ENCODE results near the gene EXD3. TPM values are rescaled to one million over a fixed set of nuclear protein-coding genes. Genes with fewer than 3 reads are reported as not detected.

Gene EXD3
- total RNA-seq, 1 experiment from 2014 or later: 15.3 TPM

DNA sequence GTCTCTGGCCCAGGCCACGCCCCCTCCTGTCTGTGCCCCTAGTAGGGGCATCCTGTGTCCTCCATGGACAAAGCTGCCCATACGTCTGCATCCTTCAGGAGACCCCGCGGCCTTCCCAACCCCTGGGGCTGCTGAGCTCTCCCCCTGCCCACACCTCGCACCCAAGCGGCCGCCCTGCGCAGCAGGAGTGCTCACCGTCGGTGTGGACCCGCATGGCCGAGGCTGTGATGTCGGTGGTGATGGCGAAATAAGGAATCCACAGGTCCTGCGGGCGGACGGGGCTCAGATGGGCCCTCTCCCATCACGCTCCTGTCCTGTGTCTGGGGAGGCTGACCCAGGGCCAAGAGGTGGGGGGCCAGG, 40.9 kb upstream of the EXD3 start:
- Mint-ChIP-seq H3K9me3 (no peaks in the 10 kb centered on the region), H3K36me3 (ENCODE audit: insufficient read depth in 1 of 3, low read depth in 3 of 3) (no peaks in the 10 kb centered on the region), H3K27me3 (ENCODE audit: low read depth) (peaks cover 34% of the 10 kb centered on the region), H3K4me1 (peaks cover 0 to 2% of the 10 kb centered on the region in 2 experiments; a peak in 1 of 4 replicates), H3K27ac (no peak overlapping the region), H3K4me3 (no peak overlapping the region)
- H2AK5ac ChIP-seq (ENCODE audit: insufficient read length, low read length): no peak overlapping the region
- WGBS (ENCODE audit: extremely low coverage, insufficient read length, low lambda C conversion rate): no CpG with 5 or more reads among the region's 18 CpGs
- H3K9me3 ChIP-seq (ENCODE audit: control insufficient read depth, low read depth, low read length): no peaks in the 10 kb centered on the region
- H3K4me1 ChIP-seq (ENCODE audit: insufficient read depth, low read length): no peaks in the 10 kb centered on the region
- no peak overlapping the region for H2BK120ac ChIP-seq (ENCODE audit: low read depth, low read length, poor library complexity, severe bottlenecking)
- H4K20me1 ChIP-seq (ENCODE audit: control insufficient read depth, insufficient read depth, insufficient read length): no peaks in the 10 kb centered on the region
- no peak overlapping the region for H4K8ac ChIP-seq (replicated peaks; ENCODE audit: insufficient read length, low read depth, low read length)
- DNase-seq: no peak
- no peak overlapping the region for H2AFZ ChIP-seq (ENCODE audit: low read length)
- H3K79me1 ChIP-seq (ENCODE audit: insufficient read depth, low read depth, low read length, poor library complexity, severe bottlenecking): no peaks in the 10 kb centered on the region
- H3K9ac ChIP-seq (ENCODE audit: extremely low read depth, insufficient read length, low read length): no peak overlapping the region
- no peak overlapping the region for H3K27ac ChIP-seq (ENCODE audit: insufficient read length, low read depth, low read length)
- peaks cover 5% of the 10 kb centered on the region for H3K23me2 ChIP-seq (ENCODE audit: insufficient read length, low read depth, low read length, poor library complexity, severe bottlenecking)
- H3K4ac ChIP-seq (ENCODE audit: low read depth, low read length): no peak overlapping the region
- TF ChIP-seq, protein P1, sequence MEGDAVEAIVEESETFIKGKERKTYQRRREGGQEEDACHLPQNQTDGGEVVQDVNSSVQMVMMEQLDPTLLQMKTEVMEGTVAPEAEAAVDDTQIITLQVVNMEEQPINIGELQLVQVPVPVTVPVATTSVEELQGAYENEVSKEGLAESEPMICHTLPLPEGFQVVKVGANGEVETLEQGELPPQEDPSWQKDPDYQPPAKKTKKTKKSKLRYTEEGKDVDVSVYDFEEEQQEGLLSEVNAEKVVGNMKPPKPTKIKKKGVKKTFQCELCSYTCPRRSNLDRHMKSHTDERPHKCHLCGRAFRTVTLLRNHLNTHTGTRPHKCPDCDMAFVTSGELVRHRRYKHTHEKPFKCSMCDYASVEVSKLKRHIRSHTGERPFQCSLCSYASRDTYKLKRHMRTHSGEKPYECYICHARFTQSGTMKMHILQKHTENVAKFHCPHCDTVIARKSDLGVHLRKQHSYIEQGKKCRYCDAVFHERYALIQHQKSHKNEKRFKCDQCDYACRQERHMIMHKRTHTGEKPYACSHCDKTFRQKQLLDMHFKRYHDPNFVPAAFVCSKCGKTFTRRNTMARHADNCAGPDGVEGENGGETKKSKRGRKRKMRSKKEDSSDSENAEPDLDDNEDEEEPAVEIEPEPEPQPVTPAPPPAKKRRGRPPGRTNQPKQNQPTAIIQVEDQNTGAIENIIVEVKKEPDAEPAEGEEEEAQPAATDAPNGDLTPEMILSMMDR (conservative IDR thresholded peaks at IDR 0.05): no peak
- H4K91ac ChIP-seq (ENCODE audit: insufficient read length, low read depth, low read length): no peak overlapping the region
- no peak overlapping the region for H3K4me2 ChIP-seq (ENCODE audit: insufficient read depth, insufficient read length, low read length)
- no peak overlapping the region for H3K18ac ChIP-seq (ENCODE audit: insufficient read length, low read depth, low read length)
- no peak overlapping the region for H3K14ac ChIP-seq (ENCODE audit: insufficient read depth, low read length)
- no peak overlapping the region for H3T11ph ChIP-seq (ENCODE audit: low read length)
- H2BK5ac ChIP-seq (ENCODE audit: insufficient read length, low read length): no peak overlapping the region
- H3K79me2 ChIP-seq (ENCODE audit: insufficient read depth, low read length): no peaks in the 10 kb centered on the region
- no peak overlapping the region for H4K5ac ChIP-seq (ENCODE audit: insufficient read length, low read depth, low read length)
- H3K27me3 ChIP-seq (ENCODE audit: insufficient read depth, low read length): no peaks in the 10 kb centered on the region; the same call in 1 of the 2 replicates
- H2BK15ac ChIP-seq (ENCODE audit: low read depth, low read length): no peak overlapping the region
- no peak overlapping the region for H2BK12ac ChIP-seq (ENCODE audit: insufficient read length, low read depth, low read length)
- no peak overlapping the region for H3K23ac ChIP-seq (ENCODE audit: insufficient read length, low read depth, low read length)
- no peak overlapping the region for H2BK20ac ChIP-seq (ENCODE audit: low read depth, low read length, poor library complexity, severe bottlenecking)
- no peak overlapping the region for H3K56ac ChIP-seq (ENCODE audit: insufficient read length, low read depth, low read length)
